Endothelial cell of umbilical vein (primary cell): ENCODE measurements around the gene MYLIP.

Experiments used
- EZH2 ChIP-seq: IDR thresholded peaks from 2 replicates; pipeline ENCODE4 v1.6.1; 2012; ENCODE audit warnings: borderline replicate concordance, low read depth, mild to moderate bottlenecking, moderate library complexity, low read length, inconsistent platforms; ENCODE audit not compliant: severe bottlenecking
- FOS ChIP-seq: IDR thresholded peaks from 2 replicates; pipeline ENCODE4 v1.6.1; 2011; ENCODE audit warnings: mild to moderate bottlenecking, low read length, moderate library complexity, borderline replicate concordance; ENCODE audit not compliant: insufficient read depth
- TF ChIP-seq, protein P1 (sequence below), 2 donors: IDR thresholded peaks; 1 replicate in 1 of 2; 2 replicates in 1 of 2; pipeline ENCODE4 v1.5.1; 2011; ENCODE audit warnings: low read length in 2 of 2, mild to moderate bottlenecking in 2 of 2, moderate library complexity in 2 of 2, control low read depth in 1 of 2, inconsistent platforms in 1 of 2, low read depth in 1 of 2; ENCODE audit not compliant: insufficient read depth in 1 of 2; ENCODE audit errors: extremely low read depth in 1 of 2

DNA sequence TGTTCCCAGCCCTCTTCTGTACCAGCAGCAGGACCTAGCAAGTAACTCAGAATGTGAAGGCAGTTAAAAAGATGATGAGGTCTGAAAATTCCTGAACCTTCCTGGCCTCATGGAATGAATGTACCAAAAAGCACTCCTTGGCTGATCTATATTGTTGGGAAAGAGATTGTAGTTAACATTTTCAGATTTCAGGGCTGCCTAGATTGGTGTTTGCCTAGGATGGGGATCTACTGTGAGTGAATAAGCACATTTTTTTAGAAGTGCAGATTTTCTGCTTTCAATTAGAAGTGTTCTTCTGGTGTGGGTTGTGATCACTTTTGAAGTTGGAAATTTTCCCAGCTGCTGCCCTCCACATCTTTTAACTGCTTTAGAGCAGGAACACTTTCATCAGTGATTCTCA is 6.2 kb downstream of the MYLIP start:
- TF ChIP-seq FOS (no peak), EZH2 (no peak)
- TF ChIP-seq, protein P1, sequence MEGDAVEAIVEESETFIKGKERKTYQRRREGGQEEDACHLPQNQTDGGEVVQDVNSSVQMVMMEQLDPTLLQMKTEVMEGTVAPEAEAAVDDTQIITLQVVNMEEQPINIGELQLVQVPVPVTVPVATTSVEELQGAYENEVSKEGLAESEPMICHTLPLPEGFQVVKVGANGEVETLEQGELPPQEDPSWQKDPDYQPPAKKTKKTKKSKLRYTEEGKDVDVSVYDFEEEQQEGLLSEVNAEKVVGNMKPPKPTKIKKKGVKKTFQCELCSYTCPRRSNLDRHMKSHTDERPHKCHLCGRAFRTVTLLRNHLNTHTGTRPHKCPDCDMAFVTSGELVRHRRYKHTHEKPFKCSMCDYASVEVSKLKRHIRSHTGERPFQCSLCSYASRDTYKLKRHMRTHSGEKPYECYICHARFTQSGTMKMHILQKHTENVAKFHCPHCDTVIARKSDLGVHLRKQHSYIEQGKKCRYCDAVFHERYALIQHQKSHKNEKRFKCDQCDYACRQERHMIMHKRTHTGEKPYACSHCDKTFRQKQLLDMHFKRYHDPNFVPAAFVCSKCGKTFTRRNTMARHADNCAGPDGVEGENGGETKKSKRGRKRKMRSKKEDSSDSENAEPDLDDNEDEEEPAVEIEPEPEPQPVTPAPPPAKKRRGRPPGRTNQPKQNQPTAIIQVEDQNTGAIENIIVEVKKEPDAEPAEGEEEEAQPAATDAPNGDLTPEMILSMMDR (IDR thresholded peaks at IDR 0.05; ENCODE audit: extremely low read depth in 1 of 2, insufficient read depth in 1 of 2, low read depth in 1 of 2, low read length in 2 of 2), result no peak
